ENCODE data around the gene SLC25A42.
A peak's percentile ranks its signal among the peaks of the same experiment; 100 is the strongest.
"Not testable (repeated sequence)": the region's sequence is repeated elsewhere in the genome, so short reads cannot be mapped to it uniquely, and the experiment has no call there.

The SLC25A42 gene

DNA sequence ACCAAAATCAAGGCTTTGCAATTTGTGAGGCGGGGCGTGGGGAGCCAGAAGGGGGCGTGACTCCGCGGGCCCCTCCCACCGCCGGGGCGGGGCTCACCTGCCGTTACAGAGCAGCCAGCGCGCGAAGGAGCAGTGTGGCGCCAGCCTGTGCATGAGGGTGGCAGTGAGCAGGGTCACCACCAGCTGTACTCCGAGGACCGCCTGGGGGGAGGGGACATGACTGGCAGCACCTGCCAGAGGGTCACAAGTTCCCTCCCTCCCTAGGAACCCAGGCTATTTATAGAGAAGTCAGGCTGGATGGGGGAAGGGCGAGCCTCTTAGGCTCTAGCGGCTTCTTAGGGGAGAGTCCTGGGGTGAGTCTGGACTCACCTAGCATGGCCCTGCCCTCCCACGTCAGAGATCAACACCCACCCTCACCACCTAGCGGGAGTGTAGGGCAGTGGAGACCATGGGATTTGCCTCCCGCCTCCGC, 70.9 kb downstream of the SLC25A42 start:
- no peaks in the 10 kb centered on the region for H3K27me3 Mint-ChIP-seq
- peak; percentile 34 for DNase-seq
- peak; percentile 30 for ATAC-seq (replicated peaks)
- H3K27ac Mint-ChIP-seq = no peak overlapping the region
- H3K36me3 Mint-ChIP-seq = peaks cover 24 to 28% of the 10 kb centered on the region in 2 donors
- H3K4me3 Mint-ChIP-seq = peak overlapping the region in 1 of 2 donors; percentile 61
- H3K4me1 Mint-ChIP-seq = peaks cover 22 to 31% of the 10 kb centered on the region in 2 donors
- peaks cover 3 to 4% of the 10 kb centered on the region in 2 donors for H3K9me3 Mint-ChIP-seq

DNA sequence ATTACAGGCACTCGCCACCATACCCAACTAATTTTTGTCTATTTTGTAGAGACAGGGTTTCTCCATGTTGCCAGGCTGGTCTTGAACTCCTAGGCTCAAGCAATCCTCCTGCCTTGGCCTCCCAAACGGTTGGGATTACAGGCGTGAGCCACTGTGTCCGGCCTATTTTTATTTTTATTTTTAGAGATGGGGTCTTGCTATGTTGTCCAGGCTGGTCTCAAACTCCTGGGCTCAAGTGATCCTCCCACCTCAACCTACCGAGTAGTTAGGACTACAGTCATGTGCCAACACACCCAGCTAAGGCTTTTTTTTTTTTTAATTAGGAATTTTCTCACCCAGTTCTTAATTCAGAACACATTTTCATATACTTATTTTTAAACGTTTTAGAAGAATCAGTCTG, 71.9 kb downstream of the SLC25A42 start:
- DNase-seq; H3K27me3 Mint-ChIP-seq; H3K4me3 Mint-ChIP-seq; H3K27ac Mint-ChIP-seq; H3K9me3 Mint-ChIP-seq; ATAC-seq (replicated peaks): not testable (repeated sequence)
- peaks cover 19 to 23% of the 10 kb centered on the region in 2 donors for H3K36me3 Mint-ChIP-seq
- peaks cover 23 to 31% of the 10 kb centered on the region in 2 donors for H3K4me1 Mint-ChIP-seq

DNA sequence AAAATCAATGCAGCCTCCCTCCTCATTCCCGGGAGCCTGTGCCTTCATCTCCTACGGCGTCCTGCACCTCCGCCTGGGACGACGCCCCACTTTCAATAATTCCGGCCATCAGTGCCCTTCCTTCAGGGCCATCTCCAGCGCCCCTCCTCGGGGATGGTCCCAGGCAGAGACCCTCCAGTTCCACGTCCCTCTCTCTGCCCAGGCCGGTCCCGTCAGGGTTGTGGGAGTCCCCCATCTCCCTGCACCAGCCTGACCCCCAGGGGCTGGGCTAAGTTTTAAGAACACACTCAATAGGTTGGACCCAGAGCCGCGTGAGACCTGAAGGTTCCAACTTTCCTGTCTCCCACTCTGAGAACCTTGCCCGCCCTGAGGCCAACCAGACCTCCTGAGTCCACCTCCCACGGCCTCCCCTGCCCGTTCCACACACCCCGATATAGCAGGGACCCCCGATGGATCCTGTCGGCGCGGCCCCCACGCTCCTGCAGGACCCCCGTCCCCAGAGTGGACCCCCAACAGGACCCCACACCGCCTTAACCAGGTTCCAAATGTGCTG, 73.8 kb downstream of the SLC25A42 start:
- Mint-ChIP-seq H3K9me3 (no peaks in the 10 kb centered on the region), H3K4me3 (peak overlapping the region; percentile 95 to 99), H3K27ac (peak overlapping the region; percentile 99), H3K4me1 (peaks cover 23 to 31% of the 10 kb centered on the region in 2 donors), H3K27me3 (peaks cover 0 to 5% of the 10 kb centered on the region in 2 donors), H3K36me3 (peaks cover 10 to 15% of the 10 kb centered on the region in 2 donors)
- ATAC-seq (replicated peaks) (no peak), DNase-seq (no peak)

DNA sequence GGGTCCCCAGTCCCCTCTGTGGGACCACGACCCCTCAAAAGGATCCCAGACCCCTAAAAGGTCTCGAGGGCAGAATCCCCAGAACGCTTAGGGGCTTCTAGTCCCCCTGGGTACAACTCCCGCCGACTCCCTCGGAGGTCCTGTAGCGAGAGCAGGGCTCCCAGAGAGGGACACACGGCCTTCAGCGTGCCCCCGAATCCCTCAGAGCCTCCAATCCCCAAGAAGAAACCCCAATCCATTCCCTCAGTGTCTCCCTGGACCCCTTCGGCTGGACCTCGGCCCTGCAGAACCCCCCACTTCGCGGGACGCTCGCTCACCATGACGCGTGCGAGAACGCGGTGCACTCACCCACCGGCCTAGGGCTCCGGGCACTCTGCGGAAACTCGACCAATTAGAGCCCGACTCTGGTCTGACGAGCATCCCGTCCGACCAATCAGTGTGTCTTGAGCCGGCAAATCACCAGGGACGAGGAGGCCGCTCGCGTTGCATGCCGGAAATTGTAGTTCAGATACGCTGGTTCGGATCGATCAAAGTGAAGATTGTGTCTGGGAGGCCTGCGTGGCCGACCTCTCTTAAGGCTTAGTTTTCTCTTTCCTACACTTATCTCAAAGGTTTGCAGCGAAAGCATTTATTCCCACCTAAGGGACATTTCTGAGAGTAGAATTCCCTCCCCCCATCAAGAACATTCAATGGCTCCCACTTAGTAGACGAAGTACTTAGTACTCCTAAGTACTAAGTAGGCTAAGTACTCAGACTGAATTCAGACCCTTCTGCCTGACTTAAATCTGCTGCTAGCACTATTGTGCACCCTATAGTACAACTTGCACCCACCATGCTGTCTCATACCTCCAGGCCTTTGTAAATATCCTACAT, 74.6 kb downstream of the SLC25A42 start, which contains the start of gene TMEM161A:
TSS of gene TMEM161A (minus strand) at position 370 of the 873 bp plus-strand sequence. CDS start at position 320, 50 bp downstream.
- ATAC-seq (replicated peaks) = peak; percentile 99 to 100
- H3K9me3 Mint-ChIP-seq = no peaks in the 10 kb centered on the region

DNA sequence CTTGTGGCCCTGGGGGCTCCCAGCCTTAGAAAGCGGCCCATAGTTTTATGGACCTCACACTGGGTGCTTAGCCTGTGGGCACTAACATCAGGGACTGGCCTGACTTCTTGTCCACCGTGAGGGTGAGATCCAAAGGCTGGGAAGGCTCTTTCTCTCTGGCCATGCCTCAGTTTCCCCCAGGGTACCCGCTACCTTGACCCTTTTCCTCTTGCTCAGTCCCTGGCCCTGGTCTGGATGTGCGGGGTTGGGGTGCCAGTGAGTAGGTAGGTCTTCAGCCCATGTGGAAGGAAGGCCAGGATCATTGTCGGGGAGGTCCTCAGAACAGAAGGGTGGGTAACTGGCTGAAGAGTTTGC, 76.1 kb downstream of the SLC25A42 start:
- Mint-ChIP-seq H3K4me3 (no peak overlapping the region), H3K36me3 (peaks cover 2 to 3% of the 10 kb centered on the region in 2 donors), H3K4me1 (peaks cover 21 to 27% of the 10 kb centered on the region in 2 donors), H3K9me3 (no peaks in the 10 kb centered on the region), H3K27me3 (peaks cover 0 to 5% of the 10 kb centered on the region in 2 donors), H3K27ac (peak overlapping the region; percentile 28)
- DNase-seq (no peak), ATAC-seq (replicated peaks) (no peak)

More for the DNA sequence above, 74.6 kb downstream of the SLC25A42 start, which contains the start of gene TMEM161A:
- peaks cover 23 to 31% of the 10 kb centered on the region in 2 donors for H3K4me1 Mint-ChIP-seq
- peak; percentile 98 for DNase-seq
- H3K36me3 Mint-ChIP-seq = peaks cover 4 to 8% of the 10 kb centered on the region in 2 donors
- H3K4me3 Mint-ChIP-seq = peak within 1 kb of the TSS; percentile 95 to 99
- H3K27ac Mint-ChIP-seq = peak within 1 kb of the TSS; percentile 99
- peaks cover 0 to 5% of the 10 kb centered on the region in 2 donors for H3K27me3 Mint-ChIP-seq

DNA sequence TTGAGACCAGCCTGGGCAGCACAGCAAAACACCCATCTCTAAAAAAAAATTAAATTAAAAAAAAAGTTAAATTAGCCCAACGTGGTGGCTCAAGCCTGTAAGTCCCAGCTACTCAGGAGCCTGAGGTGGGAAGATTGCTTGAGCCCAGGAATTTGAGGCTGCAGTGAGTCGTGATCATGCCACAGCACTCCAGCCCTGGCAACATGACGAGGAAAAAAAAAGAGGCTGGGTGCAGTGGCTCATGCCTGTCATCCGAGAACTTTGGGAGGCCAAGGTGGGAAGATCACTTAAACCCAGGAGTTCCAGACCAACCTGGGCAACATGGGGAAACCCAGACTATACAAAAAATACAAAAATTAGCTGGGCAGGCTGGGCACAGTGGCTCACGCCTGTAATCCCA, 76.7 kb downstream of the SLC25A42 start:
- Mint-ChIP-seq H3K36me3 (no peaks in the 10 kb centered on the region), H3K4me1 (peaks cover 17 to 21% of the 10 kb centered on the region in 2 donors), H3K4me3 (no peak overlapping the region), H3K27me3 (peaks cover 0 to 5% of the 10 kb centered on the region in 2 donors), H3K27ac (no peak overlapping the region), H3K9me3 (no peaks in the 10 kb centered on the region)
- DNase-seq (no peak), ATAC-seq (replicated peaks) (no peak)

DNA sequence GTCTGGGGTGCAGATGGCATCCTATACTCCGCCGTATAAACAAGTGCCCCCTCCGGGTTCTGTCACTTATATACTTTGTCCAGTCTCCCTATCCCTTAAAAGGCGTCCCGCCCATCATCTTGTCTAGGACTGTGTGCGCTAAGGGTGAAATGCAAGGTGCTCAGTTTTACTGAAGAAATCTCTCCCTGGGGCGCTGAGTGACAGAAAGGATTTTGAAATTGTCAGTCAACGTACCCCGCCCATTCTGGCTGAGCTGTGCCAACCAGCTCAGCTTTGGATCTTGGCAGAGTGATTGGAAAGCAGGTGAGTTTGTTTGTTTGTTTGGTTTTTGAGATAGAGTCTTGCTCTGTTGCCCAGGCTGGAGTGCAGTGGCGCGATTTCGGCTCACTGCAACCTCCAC, 78.6 kb downstream of the SLC25A42 start:
- DNase-seq (no peak), ATAC-seq (replicated peaks) (no peak)
- Mint-ChIP-seq H3K4me3 (no peak overlapping the region), H3K27ac (no peak overlapping the region), H3K9me3 (peaks cover 0 to under 1% of the 10 kb centered on the region in 2 donors), H3K27me3 (peaks cover 0 to 5% of the 10 kb centered on the region in 2 donors), H3K4me1 (peaks cover 14 to 23% of the 10 kb centered on the region in 2 donors), H3K36me3 (peaks cover 1 to 7% of the 10 kb centered on the region in 2 donors)

DNA sequence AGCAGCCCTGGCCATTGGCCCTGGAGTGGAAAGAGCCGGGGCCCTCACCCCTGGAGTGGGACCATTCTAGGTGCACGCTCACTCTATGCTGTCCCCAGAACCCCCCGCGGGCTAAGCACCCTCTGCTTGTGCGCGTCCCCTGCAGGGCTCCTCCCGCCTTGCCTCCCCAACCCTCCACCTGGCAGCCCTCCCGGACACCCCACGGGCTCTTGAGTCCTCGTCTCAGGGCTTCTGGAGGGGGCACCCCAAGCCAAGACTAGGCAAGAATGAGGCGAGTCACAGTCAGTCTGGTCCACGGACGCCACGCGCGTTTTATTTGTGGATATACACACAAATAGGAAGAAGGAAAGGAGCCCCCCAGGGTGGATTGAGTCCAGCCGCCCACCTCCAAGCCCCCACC, 81.5 kb downstream of the SLC25A42 start:
- H3K4me1 Mint-ChIP-seq = peaks cover 1 to 20% of the 10 kb centered on the region in 2 donors
- peak overlapping the region in 1 of 2 donors; percentile 41 for H3K4me3 Mint-ChIP-seq
- ATAC-seq (replicated peaks) (no peak), DNase-seq (no peak)
- peaks cover 0 to 5% of the 10 kb centered on the region in 2 donors for H3K27me3 Mint-ChIP-seq
- no peak overlapping the region for H3K27ac Mint-ChIP-seq
- peaks cover 13 to 23% of the 10 kb centered on the region in 2 donors for H3K36me3 Mint-ChIP-seq
- H3K9me3 Mint-ChIP-seq = peaks cover 0 to 3% of the 10 kb centered on the region in 2 donors

DNA sequence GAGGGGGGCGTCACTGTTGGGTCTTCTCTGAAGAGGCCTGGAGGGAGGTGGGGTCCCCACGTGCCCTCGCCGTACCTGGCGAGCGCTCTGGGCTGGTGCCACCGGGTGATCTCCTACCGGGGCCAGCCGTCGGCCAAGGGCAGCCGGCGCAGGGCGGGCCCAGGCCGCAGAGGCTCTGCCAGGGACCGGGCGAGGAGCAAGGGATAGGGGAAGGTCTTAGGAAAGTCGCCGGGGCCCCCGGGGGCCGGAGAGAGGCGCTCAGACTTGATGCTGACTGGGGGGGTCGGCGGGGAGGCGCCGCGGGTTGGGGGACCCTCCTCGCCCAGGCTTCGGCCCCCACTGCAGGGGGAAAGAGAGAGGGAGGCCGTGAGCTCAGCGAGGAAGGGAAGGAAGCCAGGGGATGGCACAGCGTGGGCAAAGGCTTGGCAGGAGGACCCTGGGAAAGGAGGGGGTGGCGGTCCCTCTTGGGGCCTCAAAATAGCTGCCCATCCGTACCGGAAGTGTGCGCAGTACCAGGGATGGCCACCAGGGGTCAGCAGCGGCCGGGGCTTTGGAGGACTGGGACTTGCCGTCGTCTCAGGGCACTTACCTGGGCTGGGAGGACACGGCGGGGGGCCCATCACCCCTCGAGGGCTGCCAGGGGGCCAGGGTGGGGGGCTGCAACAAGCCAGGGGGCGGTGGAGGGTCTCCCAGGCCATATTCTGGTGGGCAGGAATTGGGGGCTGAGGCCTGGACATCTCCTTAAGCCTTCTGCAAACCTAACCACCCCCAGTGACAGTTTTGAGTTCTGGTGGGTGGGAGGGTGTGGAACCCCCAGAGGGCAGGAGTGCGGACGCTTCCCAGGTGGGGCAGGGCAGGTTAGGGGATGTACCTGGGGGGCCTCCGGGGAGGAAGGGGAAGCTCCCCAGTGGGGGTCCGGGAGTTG, 82.2 kb downstream of the SLC25A42 start:
- H3K9me3 Mint-ChIP-seq = peaks cover 0 to 3% of the 10 kb centered on the region in 2 donors
- H3K4me1 Mint-ChIP-seq = peaks cover 7 to 27% of the 10 kb centered on the region in 2 donors
- peak overlapping the region in 1 of 2 donors; percentile 22 for H3K4me3 Mint-ChIP-seq
- H3K36me3 Mint-ChIP-seq = peaks cover 13 to 23% of the 10 kb centered on the region in 2 donors
- H3K27ac Mint-ChIP-seq = no peak overlapping the region
- peak; percentile 88 to 91 for ATAC-seq (replicated peaks)
- peak; percentile 71 for DNase-seq
- no peaks in the 10 kb centered on the region for H3K27me3 Mint-ChIP-seq

DNA sequence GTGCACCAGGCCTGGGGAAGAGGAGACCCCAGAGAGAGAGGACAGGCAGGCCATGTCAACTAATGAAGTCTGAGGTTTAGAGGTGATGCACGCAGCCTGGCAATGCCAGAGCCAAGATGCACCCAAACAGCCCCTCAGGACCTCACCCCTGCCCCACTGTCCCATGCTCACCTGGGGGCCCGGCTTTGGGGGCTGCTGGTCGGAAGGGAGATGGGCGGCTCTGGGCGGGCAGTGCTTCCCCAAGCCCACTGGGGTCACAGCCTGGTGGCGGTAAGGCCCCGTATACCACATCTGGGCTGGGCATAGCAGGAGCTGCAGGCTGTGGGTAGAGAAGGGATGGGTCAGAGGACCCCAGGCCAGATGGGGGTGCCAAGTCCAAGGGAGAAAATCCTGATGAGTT, 83.1 kb downstream of the SLC25A42 start:
- no peak for DNase-seq
- H3K4me1 Mint-ChIP-seq = peaks cover 15 to 36% of the 10 kb centered on the region in 2 donors
- peaks cover 13 to 23% of the 10 kb centered on the region in 2 donors for H3K36me3 Mint-ChIP-seq
- no peaks in the 10 kb centered on the region for H3K27me3 Mint-ChIP-seq
- H3K9me3 Mint-ChIP-seq = peaks cover 0 to 3% of the 10 kb centered on the region in 2 donors
- no peak overlapping the region for H3K27ac Mint-ChIP-seq
- H3K4me3 Mint-ChIP-seq = no peak overlapping the region
- ATAC-seq (replicated peaks) = no peak

DNA sequence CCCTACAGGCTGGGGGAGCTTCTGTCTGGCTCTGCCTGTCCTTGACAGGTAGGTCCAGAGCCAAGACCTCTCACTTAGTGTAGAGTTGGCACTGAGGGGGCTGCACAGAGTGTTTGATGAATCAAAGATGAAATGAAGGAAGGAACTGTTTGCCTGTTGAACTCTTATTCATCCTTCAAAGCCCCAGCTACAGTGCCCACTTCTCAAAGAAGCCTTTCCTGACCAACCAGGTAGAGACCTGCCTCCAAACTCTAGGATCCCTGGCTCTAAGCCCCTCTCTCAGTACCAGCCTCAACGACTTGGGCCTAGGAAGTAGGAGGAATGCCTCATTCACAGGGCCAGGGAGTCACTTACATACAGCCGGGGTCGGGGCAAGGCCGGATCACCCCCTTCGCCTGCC, 83.5 kb downstream of the SLC25A42 start:
- H3K4me3 Mint-ChIP-seq = no peak overlapping the region
- H3K9me3 Mint-ChIP-seq = peaks cover 0 to 3% of the 10 kb centered on the region in 2 donors
- no peak for DNase-seq
- no peaks in the 10 kb centered on the region for H3K27me3 Mint-ChIP-seq
- H3K36me3 Mint-ChIP-seq = peaks cover 13 to 23% of the 10 kb centered on the region in 2 donors
- H3K27ac Mint-ChIP-seq = no peak overlapping the region
- ATAC-seq (replicated peaks) = no peak
- peaks cover 15 to 41% of the 10 kb centered on the region in 2 donors for H3K4me1 Mint-ChIP-seq

DNA sequence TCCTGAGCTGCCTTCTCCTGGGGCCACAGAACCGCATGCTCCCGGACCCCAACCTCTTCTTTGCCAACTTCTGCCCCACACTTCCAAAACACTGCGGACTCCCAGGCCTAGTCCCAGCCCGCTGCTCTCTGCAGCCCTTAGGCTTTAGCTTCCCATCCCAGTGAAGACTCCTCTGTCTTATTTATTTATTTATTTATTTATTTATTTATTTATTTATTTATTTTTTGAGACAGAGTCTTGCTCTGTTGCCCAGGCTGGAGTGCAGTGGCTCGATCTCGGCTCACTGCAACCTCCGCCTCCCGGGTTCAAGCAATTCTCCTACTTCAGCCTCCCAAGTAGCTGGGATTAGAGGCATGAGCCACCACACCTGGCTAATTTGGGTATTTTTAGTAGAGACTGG, 84.7 kb downstream of the SLC25A42 start:
- H3K27ac Mint-ChIP-seq; ATAC-seq (replicated peaks); H3K4me3 Mint-ChIP-seq; H3K27me3 Mint-ChIP-seq; H3K9me3 Mint-ChIP-seq; DNase-seq: not testable (repeated sequence)
- Mint-ChIP-seq H3K36me3 (peaks cover 13 to 23% of the 10 kb centered on the region in 2 donors), H3K4me1 (peaks cover 15 to 50% of the 10 kb centered on the region in 2 donors)

DNA sequence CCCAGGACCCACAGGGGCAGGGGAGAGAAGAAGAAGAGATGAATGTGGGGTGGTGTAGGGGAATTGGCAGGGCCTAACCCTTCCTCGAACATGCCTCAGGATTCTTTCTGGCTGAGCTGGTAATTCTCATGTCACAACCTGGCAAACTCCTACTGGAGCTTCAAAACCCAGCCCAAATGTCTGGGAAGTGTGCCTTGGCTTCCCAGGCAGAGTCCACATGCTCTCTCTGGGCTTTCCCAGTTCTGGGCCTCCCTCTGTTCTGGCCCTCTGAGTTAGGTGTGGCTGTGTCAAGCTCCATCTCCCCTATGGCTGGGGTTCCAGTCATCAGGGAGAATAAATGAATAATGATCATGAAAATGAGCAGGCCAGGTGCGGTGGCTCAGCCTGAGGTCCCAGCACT, 85.6 kb downstream of the SLC25A42 start:
- H3K9me3 Mint-ChIP-seq = peaks cover 0 to 3% of the 10 kb centered on the region in 2 donors
- no peaks in the 10 kb centered on the region for H3K27me3 Mint-ChIP-seq
- DNase-seq (no peak), ATAC-seq (replicated peaks) (no peak)
- H3K27ac Mint-ChIP-seq = no peak overlapping the region
- peaks cover 15 to 23% of the 10 kb centered on the region in 2 donors for H3K36me3 Mint-ChIP-seq
- no peak overlapping the region for H3K4me3 Mint-ChIP-seq
- peaks cover 17 to 52% of the 10 kb centered on the region in 2 donors for H3K4me1 Mint-ChIP-seq
